HL-60 (cell line): ENCODE data around the gene UNKL.
A peak's percentile ranks its signal among the peaks of the same experiment; 100 is the strongest.

Experiments used
- DNase-seq, 2 experiments: peaks; one replicate each; pipeline ENCODE4 v3.0.0-alpha.2; 2010 to 2020; ENCODE audit warnings: low read depth in 1 of 2, low spot score in 1 of 2
- H3K27ac ChIP-seq: fragments of 250-450 bp; sonication (Bioruptor Pico); replicated peaks from 2 replicates; pipeline ENCODE4 v1.5.1; 2020; ENCODE audit warnings: mild to moderate bottlenecking, moderate library complexity
- H3K27me3 ChIP-seq: fragments of 250-450 bp; sonication (Bioruptor Pico); 2 replicates; pipeline ENCODE4 v1.5.1; 2021; ENCODE audit warnings: mild to moderate bottlenecking, moderate library complexity; ENCODE audit not compliant: insufficient read depth, poor library complexity, severe bottlenecking
- H3K4me3 ChIP-seq: replicated peaks from 2 replicates; pipeline ENCODE4 v1.5.1; 2011; ENCODE audit warnings: mild to moderate bottlenecking, control low read depth, low read length; ENCODE audit not compliant: insufficient read depth
- CTCF ChIP-seq: IDR thresholded peaks from one replicate; pipeline ENCODE4 v1.5.1; 2011; ENCODE audit warnings: low read length, control low read depth, inconsistent platforms; ENCODE audit not compliant: insufficient read depth
- GABPA ChIP-seq: IDR thresholded peaks from 2 replicates; pipeline ENCODE4 v1.6.1; 2012; ENCODE audit warnings: low read depth
- POLR2AphosphoS5 ChIP-seq: IDR thresholded peaks from 2 replicates; pipeline ENCODE4 v1.6.1; 2012; ENCODE audit warnings: low read depth
- SPI1 ChIP-seq: IDR thresholded peaks from 2 replicates; pipeline ENCODE4 v1.6.1; 2012; ENCODE audit warnings: low read depth, mild to moderate bottlenecking, borderline replicate concordance
- TF ChIP-seq, protein P1 (sequence below): IDR thresholded peaks from 2 replicates; pipeline ENCODE4 v1.6.1; 2012; ENCODE audit warnings: low read depth; ENCODE audit not compliant: insufficient replicate concordance

The UNKL gene

GRCh38 chr16:1428511-1428910 is 14.0 kb upstream of the UNKL start:
- Histone ChIP-seq H3K4me3 (no peak overlapping the region), H3K27me3 (peaks cover 3% of the 10 kb centered on the region), H3K27ac (no peak overlapping the region)
- peak in 1 of 2 experiments; percentile 55 for DNase-seq
- TF ChIP-seq POLR2AphosphoS5: no peak
- TF ChIP-seq CTCF: peak; percentile 65

DNA sequence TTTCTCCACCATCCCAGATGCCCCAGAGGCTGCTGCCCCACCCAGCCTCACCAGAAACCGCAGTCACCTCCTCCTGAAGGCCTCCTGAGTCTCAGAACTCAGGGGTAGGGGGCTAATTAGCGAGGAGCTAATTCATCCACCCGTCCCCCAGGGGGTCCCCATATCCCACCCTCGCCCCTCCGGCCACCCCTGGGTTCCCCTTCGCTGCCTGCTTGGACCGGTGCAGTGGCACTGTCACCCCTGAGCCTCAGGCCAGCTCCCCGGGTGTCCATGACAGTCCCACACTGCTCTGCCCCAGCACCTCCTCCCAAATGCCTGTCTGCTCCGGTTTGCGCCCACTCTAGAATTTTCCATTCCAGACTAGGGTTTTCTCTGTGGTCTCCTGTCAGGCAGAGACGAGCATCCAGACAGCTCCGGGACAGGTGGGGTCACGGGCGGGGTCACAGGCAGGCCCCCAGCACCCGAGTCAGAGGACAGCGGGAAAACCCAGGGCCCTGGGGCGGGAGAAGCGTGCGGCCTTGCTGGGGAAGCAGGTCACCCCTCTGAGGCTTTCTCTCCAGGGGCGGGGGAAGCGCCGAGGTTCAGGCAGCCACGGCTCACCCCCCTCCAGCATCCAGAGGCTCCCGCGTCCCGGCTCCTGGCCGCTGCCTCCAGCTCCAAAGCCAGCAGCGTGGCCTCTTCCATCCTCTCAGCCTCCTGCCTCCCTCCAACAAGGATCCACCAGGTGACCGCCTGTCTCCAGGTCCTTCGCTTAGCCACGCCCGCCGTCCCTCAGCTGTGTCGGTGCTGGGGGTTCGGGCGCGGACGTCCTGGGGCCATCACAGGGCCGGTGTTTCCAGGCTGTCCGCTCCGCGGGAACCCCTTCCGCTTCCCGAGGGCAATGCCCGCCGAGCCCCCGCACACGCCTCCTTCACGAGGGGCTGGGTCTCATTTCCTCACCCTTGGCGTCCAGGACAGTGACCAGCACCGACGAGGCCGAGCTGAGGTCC is 13.3 kb upstream of the UNKL start:
- DNase-seq: no peak
- no peak overlapping the region for H3K27ac ChIP-seq
- TF ChIP-seq, protein P1, sequence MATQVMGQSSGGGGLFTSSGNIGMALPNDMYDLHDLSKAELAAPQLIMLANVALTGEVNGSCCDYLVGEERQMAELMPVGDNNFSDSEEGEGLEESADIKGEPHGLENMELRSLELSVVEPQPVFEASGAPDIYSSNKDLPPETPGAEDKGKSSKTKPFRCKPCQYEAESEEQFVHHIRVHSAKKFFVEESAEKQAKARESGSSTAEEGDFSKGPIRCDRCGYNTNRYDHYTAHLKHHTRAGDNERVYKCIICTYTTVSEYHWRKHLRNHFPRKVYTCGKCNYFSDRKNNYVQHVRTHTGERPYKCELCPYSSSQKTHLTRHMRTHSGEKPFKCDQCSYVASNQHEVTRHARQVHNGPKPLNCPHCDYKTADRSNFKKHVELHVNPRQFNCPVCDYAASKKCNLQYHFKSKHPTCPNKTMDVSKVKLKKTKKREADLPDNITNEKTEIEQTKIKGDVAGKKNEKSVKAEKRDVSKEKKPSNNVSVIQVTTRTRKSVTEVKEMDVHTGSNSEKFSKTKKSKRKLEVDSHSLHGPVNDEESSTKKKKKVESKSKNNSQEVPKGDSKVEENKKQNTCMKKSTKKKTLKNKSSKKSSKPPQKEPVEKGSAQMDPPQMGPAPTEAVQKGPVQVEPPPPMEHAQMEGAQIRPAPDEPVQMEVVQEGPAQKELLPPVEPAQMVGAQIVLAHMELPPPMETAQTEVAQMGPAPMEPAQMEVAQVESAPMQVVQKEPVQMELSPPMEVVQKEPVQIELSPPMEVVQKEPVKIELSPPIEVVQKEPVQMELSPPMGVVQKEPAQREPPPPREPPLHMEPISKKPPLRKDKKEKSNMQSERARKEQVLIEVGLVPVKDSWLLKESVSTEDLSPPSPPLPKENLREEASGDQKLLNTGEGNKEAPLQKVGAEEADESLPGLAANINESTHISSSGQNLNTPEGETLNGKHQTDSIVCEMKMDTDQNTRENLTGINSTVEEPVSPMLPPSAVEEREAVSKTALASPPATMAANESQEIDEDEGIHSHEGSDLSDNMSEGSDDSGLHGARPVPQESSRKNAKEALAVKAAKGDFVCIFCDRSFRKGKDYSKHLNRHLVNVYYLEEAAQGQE: no peak
- TF ChIP-seq CTCF: no peak
- no peak for TF ChIP-seq SPI1
- TF ChIP-seq POLR2AphosphoS5: no peak
- TF ChIP-seq GABPA: no peak
- no peak overlapping the region for H3K4me3 ChIP-seq
- peaks cover 1% of the 10 kb centered on the region for H3K27me3 ChIP-seq

GRCh38 chr16:1426734-1427471 is 12.4 kb upstream of the UNKL start:
- Histone ChIP-seq H3K27ac (no peak overlapping the region), H3K27me3 (no peaks in the 10 kb centered on the region), H3K4me3 (no peak overlapping the region)
- TF ChIP-seq SPI1 (no peak), CTCF (no peak), POLR2AphosphoS5 (no peak), GABPA (no peak)
- TF ChIP-seq, protein P1: no peak
- DNase-seq: no peak
